Spinal cord (tissue), 10 donors: Measurements from ENCODE around the gene MCM9. TPM values are rescaled to one million over a fixed set of nuclear protein-coding genes. Genes with fewer than 3 reads are reported as not detected.
A peak's percentile ranks its signal among the peaks of the same experiment; 100 is the strongest.

Experiments
- DNase-seq, 6 donors: peaks; one replicate each; pipeline versions ENCODE4 v3.0.0 to v3.0.0-alpha.2; 2013 to 2015; ENCODE audit warnings: low spot score in 6 of 6, low read depth in 4 of 6
- H3K27ac ChIP-seq: one replicate; pipeline ENCODE4 v1.5.1; 2013; ENCODE audit warnings: low read depth, low read length, control low read depth
- H3K27me3 ChIP-seq: one replicate; pipeline ENCODE4 v1.6.1; 2013; ENCODE audit warnings: low read length; ENCODE audit not compliant: control insufficient read depth, insufficient read depth
- H3K36me3 ChIP-seq: one replicate; pipeline ENCODE4 v1.6.1; 2013; ENCODE audit warnings: low read length; ENCODE audit not compliant: control insufficient read depth, insufficient read depth
- H3K4me1 ChIP-seq: one replicate; pipeline ENCODE4 v1.6.1; 2013; ENCODE audit warnings: low read length; ENCODE audit not compliant: control insufficient read depth, insufficient read depth
- H3K4me3 ChIP-seq: one replicate; pipeline ENCODE4 v1.5.1; 2013; ENCODE audit warnings: low read depth, low read length, control low read depth
- H3K9me3 ChIP-seq: one replicate; pipeline ENCODE4 v1.6.1; 2013; ENCODE audit warnings: low read length; ENCODE audit not compliant: control insufficient read depth, insufficient read depth
- whole genome bisulfite sequencing: methylation state at CpG from one replicate; pipeline ENCODE4 v1.1.5; 2013; ENCODE audit warnings: missing lambda C conversion rate; ENCODE audit not compliant: insufficient coverage; 5-methylcytosine and 5-hydroxymethylcytosine counted together
- polyA plus RNA-seq, 2 donors: library from polyadenylated mRNA; unstranded; fragments of 120-200 nt; gene quantifications; one replicate each; pipeline ENCODE4 v1.2.1, GENCODE V29; 2013; ENCODE audit not compliant: insufficient read length in 2 of 2
- total RNA-seq, 2 donors: library from RNA; depleted of rRNA in 1 of 2; stranded (reverse); fragments of 120-200 nt in 1 of 2; fragments of >200 nt in 1 of 2; gene quantifications; one replicate each; pipeline versions ENCODE4 v1.2.3 to v1.2.4, GENCODE V29; 2013 to 2014
- donor health status: healthy.

The MCM9 gene
- total and polyA plus RNA-seq, 4 donors, result 11.2 to 16.8 (median 14.5) TPM

GRCh38 chr6:118935978-118936703 lies 1.2 kb upstream of the MCM9 start:
- no peak overlapping the region for H3K27ac ChIP-seq
- H3K36me3 ChIP-seq, result no peaks in the 10 kb centered on the region
- H3K27me3 ChIP-seq, result no peaks in the 10 kb centered on the region
- no CpG with 5 or more reads among the region's 3 CpGs for whole genome bisulfite sequencing
- H3K4me3 ChIP-seq, result no peak overlapping the region
- no peak for DNase-seq
- no peaks in the 10 kb centered on the region for H3K9me3 ChIP-seq
- H3K4me1 ChIP-seq, result no peaks in the 10 kb centered on the region

DNA sequence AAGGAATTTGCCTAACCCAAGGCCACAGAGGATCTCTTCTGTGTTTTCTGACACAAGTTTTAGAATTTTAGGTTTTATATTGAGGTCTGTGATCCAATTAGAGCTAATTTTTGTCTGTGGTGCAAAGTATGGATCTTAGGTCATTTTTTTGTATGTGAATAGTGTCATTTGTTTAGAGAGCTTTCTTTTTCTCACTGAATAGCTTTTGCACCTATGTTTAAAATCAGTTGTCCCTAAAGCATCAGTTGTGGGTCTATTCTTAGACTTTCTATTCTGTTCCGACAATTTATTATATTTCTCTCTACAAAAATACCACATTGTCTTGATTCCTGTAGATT lies 341 bp upstream of the MCM9 start:
- H3K36me3 ChIP-seq, result no peaks in the 10 kb centered on the region
- H3K27ac ChIP-seq, result peak overlapping the region; percentile 90
- no peak for DNase-seq
- no peaks in the 10 kb centered on the region for H3K4me1 ChIP-seq
- no peaks in the 10 kb centered on the region for H3K9me3 ChIP-seq
- no peaks in the 10 kb centered on the region for H3K27me3 ChIP-seq
- WGBS, result no CpG with 5 or more reads among the region's 1 CpG
- peak overlapping the region; percentile 95 for H3K4me3 ChIP-seq

- Histone ChIP-seq H3K27me3 (no peaks in the 10 kb centered on the region), H3K36me3 (no peaks in the 10 kb centered on the region), H3K4me3 (peak overlapping the region; percentile 95), H3K9me3 (no peaks in the 10 kb centered on the region), H3K4me1 (no peaks in the 10 kb centered on the region), H3K27ac (peak overlapping the region; percentile 97)
- DNase-seq, result no peak
- 29% methylated on average over 6 of the region's 8 CpGs for WGBS
These were observed 1.0 kb downstream of the MCM9 start for GRCh38 chr6:118933855-118934460.

DNA sequence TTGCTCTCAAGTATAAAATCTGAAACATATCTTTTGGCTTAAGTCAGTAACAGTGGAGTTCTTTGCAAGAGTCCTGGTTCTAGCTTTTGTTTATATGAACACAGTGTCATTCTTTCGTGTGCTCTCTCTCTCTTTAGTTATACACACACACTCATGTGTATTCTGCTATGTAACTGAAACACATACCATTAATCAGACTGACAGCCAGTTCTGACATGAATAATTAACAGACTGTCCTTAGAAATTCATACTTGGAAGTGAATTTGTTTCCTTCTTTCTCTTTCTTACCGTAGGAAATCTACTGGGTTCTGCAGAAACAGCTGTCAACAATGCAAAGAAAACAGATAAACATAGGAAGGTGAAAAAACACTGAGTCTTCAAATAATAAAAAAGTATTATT lies 2.5 kb downstream of the MCM9 start:
- no peak overlapping the region for H3K27ac ChIP-seq
- DNase-seq, result no peak
- H3K36me3 ChIP-seq, result peaks cover 4% of the 10 kb centered on the region
- H3K27me3 ChIP-seq, result no peaks in the 10 kb centered on the region
- WGBS, result no CpG with 5 or more reads among the region's 2 CpGs
- H3K4me1 ChIP-seq, result no peaks in the 10 kb centered on the region
- H3K4me3 ChIP-seq, result no peak overlapping the region
- no peaks in the 10 kb centered on the region for H3K9me3 ChIP-seq

DNA sequence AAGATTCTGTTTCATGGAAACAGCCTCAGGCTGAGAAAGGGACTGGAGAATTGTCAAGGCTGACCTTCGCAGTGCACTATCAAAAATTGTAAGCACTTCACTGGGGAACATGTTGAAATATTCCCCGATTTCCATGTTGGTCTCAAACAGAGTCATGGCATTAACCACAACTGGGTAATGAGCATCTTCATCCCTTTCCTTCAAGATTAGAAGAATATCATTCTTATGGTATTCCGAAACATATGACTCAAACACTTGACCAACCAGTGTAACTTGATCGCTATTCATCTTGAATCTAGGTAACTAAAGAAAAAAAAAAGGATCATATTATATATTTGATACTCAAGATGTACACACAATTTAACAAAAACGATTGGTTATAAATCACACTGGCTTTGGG lies 3.5 kb downstream of the MCM9 start:
- H3K4me3 ChIP-seq, result no peak overlapping the region
- DNase-seq, result no peak
- WGBS, result 90% methylated on average over 2 of the region's 5 CpGs
- H3K27me3 ChIP-seq, result no peaks in the 10 kb centered on the region
- H3K36me3 ChIP-seq, result peaks cover 4% of the 10 kb centered on the region
- H3K9me3 ChIP-seq, result no peaks in the 10 kb centered on the region
- H3K4me1 ChIP-seq, result no peaks in the 10 kb centered on the region
- no peak overlapping the region for H3K27ac ChIP-seq

GRCh38 chr6:118930680-118931079 lies 4.3 kb downstream of the MCM9 start:
- WGBS, result no CpG with 5 or more reads among the region's 3 CpGs
- no peaks in the 10 kb centered on the region for H3K4me1 ChIP-seq
- no peak for DNase-seq

DNA sequence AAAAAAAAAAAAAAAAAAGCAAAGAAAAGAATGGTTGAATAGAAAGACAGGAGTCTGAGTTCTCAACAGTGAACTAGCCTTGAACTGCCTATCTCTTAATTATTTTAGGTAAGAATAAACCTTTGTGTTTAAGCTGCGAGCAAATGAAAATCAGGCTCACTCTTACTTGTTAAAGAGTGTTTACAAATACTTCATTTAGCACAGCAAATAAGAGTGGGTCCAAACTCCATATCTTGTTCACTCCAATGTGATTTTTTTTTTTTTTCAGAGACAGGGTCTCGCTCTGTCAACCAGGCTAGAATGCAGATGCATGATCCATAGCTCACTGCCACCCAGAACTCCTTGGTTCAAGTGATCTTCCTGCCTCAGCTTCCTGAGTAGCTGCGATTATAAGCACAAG lies 11.9 kb downstream of the MCM9 start:
- WGBS, result 79% methylated on average over 2 of the region's 3 CpGs
- no peaks in the 10 kb centered on the region for H3K27me3 ChIP-seq
- no peaks in the 10 kb centered on the region for H3K4me1 ChIP-seq
- H3K4me3 ChIP-seq, result no peak overlapping the region
- H3K9me3 ChIP-seq, result no peaks in the 10 kb centered on the region
- no peak for DNase-seq
- H3K36me3 ChIP-seq, result peaks cover 6% of the 10 kb centered on the region
- no peak overlapping the region for H3K27ac ChIP-seq

More at GRCh38 chr6:118930680-118931079, 4.3 kb downstream of the MCM9 start:
- Histone ChIP-seq H3K27ac (no peak overlapping the region), H3K9me3 (no peaks in the 10 kb centered on the region), H3K27me3 (no peaks in the 10 kb centered on the region), H3K36me3 (peaks cover 4% of the 10 kb centered on the region), H3K4me3 (no peak overlapping the region)

- no peak for DNase-seq
- Histone ChIP-seq H3K4me3 (no peak overlapping the region), H3K4me1 (no peaks in the 10 kb centered on the region), H3K9me3 (no peaks in the 10 kb centered on the region), H3K36me3 (peaks cover 4% of the 10 kb centered on the region), H3K27me3 (no peaks in the 10 kb centered on the region), H3K27ac (no peak overlapping the region)
- WGBS, result no CpG with 5 or more reads among the region's 1 CpG
These were observed 13.9 kb downstream of the MCM9 start for GRCh38 chr6:118921084-118921483.

GRCh38 chr6:118918329-118918725 lies 16.6 kb downstream of the MCM9 start:
- Histone ChIP-seq H3K4me1 (no peaks in the 10 kb centered on the region), H3K9me3 (no peaks in the 10 kb centered on the region), H3K36me3 (peaks cover 2% of the 10 kb centered on the region), H3K27me3 (no peaks in the 10 kb centered on the region), H3K27ac (no peak overlapping the region), H3K4me3 (no peak overlapping the region)
- no CpG with 5 or more reads among the region's 2 CpGs for WGBS
- peak in 1 of 6 donors; percentile 13 for DNase-seq
